SK-N-SH treated with all-trans-retinoic acid at 6 μM for 48 hours (cell line): ENCODE measurements around the gene FGGY.

Experiments used
- ATAC-seq: fragments of 200-7000 bp; cut with Tn5 transposase; 3 replicates; pipeline ENCODE4 v1.9.1; 2020; ENCODE audit warnings: mild to moderate bottlenecking, moderate library complexity
- ARNTL ChIP-seq: fragments of 450-650 bp; formaldehyde crosslinking; IDR thresholded peaks from 2 replicates; pipeline ENCODE4 v1.5.0; 2020; ENCODE audit warnings: low read depth, mild to moderate bottlenecking, moderate library complexity, borderline replicate concordance
- BACH2 ChIP-seq: fragments of 250-450 bp; sonication (Bioruptor Pico); IDR thresholded peaks from 2 replicates; pipeline ENCODE4 v1.9.0; 2021; ENCODE audit warnings: mild to moderate bottlenecking, borderline replicate concordance
- CREB5 ChIP-seq: fragments of 250-450 bp; sonication (Bioruptor Pico); IDR thresholded peaks from 2 replicates; pipeline ENCODE4 v1.5.1; 2020; ENCODE audit warnings: low read depth, mild to moderate bottlenecking, moderate library complexity
- CSDC2 ChIP-seq: fragments of 250-450 bp; sonication (Bioruptor Pico); IDR thresholded peaks from 2 replicates; pipeline ENCODE4 v1.5.0; 2020; ENCODE audit warnings: mild to moderate bottlenecking, moderate library complexity
- CSRNP3 ChIP-seq: fragments of 250-450 bp; sonication (Bioruptor Pico); IDR thresholded peaks from 2 replicates; pipeline ENCODE4 v1.5.1; 2021; ENCODE audit warnings: mild to moderate bottlenecking, moderate library complexity
- ESRRG ChIP-seq: fragments of 250-450 bp; sonication (Bioruptor Pico); IDR thresholded peaks from 2 replicates; pipeline ENCODE4 v1.6.1; 2021; ENCODE audit warnings: mild to moderate bottlenecking
- GLIS3 ChIP-seq: fragments of 250-450 bp; sonication (Bioruptor Pico); IDR thresholded peaks from 2 replicates; pipeline ENCODE4 v1.5.0; 2020; ENCODE audit warnings: mild to moderate bottlenecking, moderate library complexity
- ISL1 ChIP-seq: fragments of 250-450 bp; sonication (Bioruptor Pico); IDR thresholded peaks from 2 replicates; pipeline ENCODE4 v2.1.2; 2022; ENCODE audit warnings: mild to moderate bottlenecking, moderate library complexity
- PATZ1 ChIP-seq: fragments of 250-450 bp; sonication (Bioruptor Pico); IDR thresholded peaks from 2 replicates; pipeline ENCODE4 v1.8.0; 2020; ENCODE audit warnings: mild to moderate bottlenecking, moderate library complexity, borderline replicate concordance
- PPARA ChIP-seq: fragments of 250-450 bp; sonication (Bioruptor Pico); IDR thresholded peaks from 2 replicates; pipeline ENCODE4 v1.5.0; 2020; ENCODE audit warnings: mild to moderate bottlenecking, borderline replicate concordance
- RARB ChIP-seq: fragments of 250-450 bp; sonication (Bioruptor Pico); IDR thresholded peaks from 2 replicates; pipeline ENCODE4 v1.8.0; 2021; ENCODE audit warnings: mild to moderate bottlenecking, moderate library complexity
- SNAI2 ChIP-seq: fragments of 250-450 bp; sonication (Bioruptor Pico); IDR thresholded peaks from 2 replicates; pipeline ENCODE4 v1.5.0; 2020; ENCODE audit warnings: mild to moderate bottlenecking, moderate library complexity
- TCF4 ChIP-seq: fragments of 250-450 bp; sonication (Bioruptor Pico); IDR thresholded peaks from 2 replicates; pipeline ENCODE4 v1.8.0; 2021; ENCODE audit warnings: mild to moderate bottlenecking, moderate library complexity, borderline replicate concordance
- TOX ChIP-seq: fragments of 250-450 bp; sonication (Bioruptor Pico); IDR thresholded peaks from 2 replicates; pipeline ENCODE4 v1.8.0; 2021; ENCODE audit warnings: mild to moderate bottlenecking, moderate library complexity, borderline replicate concordance
- TSHZ2 ChIP-seq: fragments of 250-450 bp; sonication (Bioruptor Pico); IDR thresholded peaks from 2 replicates; pipeline ENCODE4 v1.5.0; 2020; ENCODE audit warnings: mild to moderate bottlenecking, moderate library complexity
- ZC3H10 ChIP-seq: fragments of 250-450 bp; sonication (Bioruptor Pico); IDR thresholded peaks from 2 replicates; pipeline ENCODE4 v1.5.1; 2021; ENCODE audit warnings: mild to moderate bottlenecking, moderate library complexity
- ZFP3 ChIP-seq: fragments of 250-450 bp; sonication (Bioruptor Pico); IDR thresholded peaks from 2 replicates; pipeline ENCODE4 v1.5.0; 2020; ENCODE audit warnings: mild to moderate bottlenecking, moderate library complexity
- ZFP30 ChIP-seq: fragments of 450-650 bp; formaldehyde crosslinking; IDR thresholded peaks from 2 replicates; pipeline ENCODE4 v1.5.0; 2022; ENCODE audit warnings: mild to moderate bottlenecking, moderate library complexity
- ZNF8 ChIP-seq: fragments of 450-650 bp; formaldehyde crosslinking; IDR thresholded peaks from 2 replicates; pipeline ENCODE4 v1.5.0; 2020; ENCODE audit warnings: mild to moderate bottlenecking, moderate library complexity

Gene FGGY

GRCh38 chr1:59413327-59413720 is 116.4 kb downstream of the FGGY start:
- TF ChIP-seq CREB5 (CRISPR knock-in tag) = no peak

GRCh38 chr1:59414406-59415133 is 117.7 kb downstream of the FGGY start:
- no peak; the same call in 2 of the 3 replicates for ATAC-seq
- no peak for TF ChIP-seq ZC3H10

More at GRCh38 chr1:59413327-59413720, 116.4 kb downstream of the FGGY start:
- no peak for ATAC-seq

- ATAC-seq = no peak
- TF ChIP-seq TOX (no peak), CSRNP3 (CRISPR knock-in tag) (no peak), PPARA (CRISPR knock-in tag) (no peak), ZFP30 (no peak), ZC3H10 (no peak), RARB (no peak), TCF4 (CRISPR knock-in tag) (no peak), BACH2 (CRISPR knock-in tag) (no peak), ESRRG (no peak), ZNF8 (CRISPR knock-in tag) (no peak)
These were observed 118.5 kb downstream of the FGGY start for GRCh38 chr1:59415286-59415850.

- ATAC-seq = peak; percentile 25; the same call in 2 of the 3 replicates
- no peak for TF ChIP-seq TSHZ2
- TF ChIP-seq ISL1 = no peak
- no peak for TF ChIP-seq GLIS3
- TF ChIP-seq CSRNP3 (CRISPR knock-in tag) = no peak
- TF ChIP-seq TCF4 (CRISPR knock-in tag) = no peak
- TF ChIP-seq, all 23 proteins: peak for 0
These were observed 119.0 kb downstream of the FGGY start for GRCh38 chr1:59415881-59416280.

GRCh38 chr1:59417406-59417805 is 120.5 kb downstream of the FGGY start:
- TF ChIP-seq ZFP30 = no peak
- TF ChIP-seq ZNF8 (CRISPR knock-in tag) = no peak
- no peak for TF ChIP-seq ZFP3 (CRISPR knock-in tag)
- no peak for TF ChIP-seq PATZ1 (CRISPR knock-in tag)
- TF ChIP-seq TOX = no peak
- TF ChIP-seq SNAI2 (CRISPR knock-in tag) = no peak
- no peak for TF ChIP-seq CREB5 (CRISPR knock-in tag)
- no peak for TF ChIP-seq CSDC2 (CRISPR knock-in tag)
- TF ChIP-seq ARNTL (CRISPR knock-in tag) = no peak
- TF ChIP-seq BACH2 (CRISPR knock-in tag) = no peak
- TF ChIP-seq ZC3H10 = no peak
- TF ChIP-seq GLIS3 = no peak
- ATAC-seq = no peak
